Trophoblast cell (in vitro differentiated cells and primary cell): ENCODE data around the gene FBXO17.
A peak's percentile ranks its signal among the peaks of the same experiment; 100 is the strongest.
"Not testable (repeated sequence)": the region's sequence is repeated elsewhere in the genome, so short reads cannot be mapped to it uniquely, and the experiment has no call there.

Experiments used
- DNase-seq, 2 donors: peaks; one replicate each; pipeline ENCODE4 v3.0.0-alpha.2; 2016
- H2AFZ ChIP-seq: 2 replicates; pipeline ENCODE4 v1.6.1; 2013; ENCODE audit warnings: low read length, moderate library complexity, mild to moderate bottlenecking; ENCODE audit not compliant: insufficient read depth, poor library complexity
- H2AK5ac ChIP-seq: 2 replicates; pipeline ENCODE4 v1.6.1; 2013; ENCODE audit warnings: mild to moderate bottlenecking, low read length
- H2BK120ac ChIP-seq: 2 replicates; pipeline ENCODE4 v1.6.1; 2013; ENCODE audit warnings: low read length, mild to moderate bottlenecking, moderate library complexity; ENCODE audit not compliant: insufficient read depth, poor library complexity
- H2BK12ac ChIP-seq: 2 replicates; pipeline ENCODE4 v1.6.1; 2013; ENCODE audit warnings: mild to moderate bottlenecking, low read length, moderate library complexity
- H2BK5ac ChIP-seq: 2 replicates; pipeline ENCODE4 v1.6.1; 2013; ENCODE audit warnings: low read length, low read depth, moderate library complexity, mild to moderate bottlenecking; ENCODE audit not compliant: poor library complexity
- H3K14ac ChIP-seq: 2 replicates; pipeline ENCODE4 v1.6.1; 2013; ENCODE audit warnings: mild to moderate bottlenecking, low read length
- H3K18ac ChIP-seq: 2 replicates; pipeline ENCODE4 v1.6.1; 2013; ENCODE audit warnings: mild to moderate bottlenecking, low read length
- H3K23ac ChIP-seq: 2 replicates; pipeline ENCODE4 v1.6.1; 2013; ENCODE audit warnings: low read length
- H3K27ac ChIP-seq: 2 replicates; pipeline ENCODE4 v1.5.1; 2013; ENCODE audit warnings: low read depth, mild to moderate bottlenecking, inconsistent platforms, low read length, moderate library complexity
- H3K27me3 ChIP-seq: 2 replicates; pipeline ENCODE4 v1.6.1; 2013; ENCODE audit warnings: inconsistent platforms, mild to moderate bottlenecking, low read length, moderate library complexity; ENCODE audit not compliant: insufficient read depth
- H3K36me3 ChIP-seq, 2 experiments: 1 replicate in 1 of 2; 2 replicates in 1 of 2; pipeline ENCODE4 v1.6.1; 2013; ENCODE audit warnings: low read length in 2 of 2, mild to moderate bottlenecking in 2 of 2, moderate library complexity in 1 of 2; ENCODE audit not compliant: insufficient read depth in 2 of 2, control insufficient read depth in 1 of 2
- H3K4ac ChIP-seq: 2 replicates; pipeline ENCODE4 v1.6.1; 2013; ENCODE audit warnings: low read depth, mild to moderate bottlenecking, low read length, moderate library complexity
- H3K4me1 ChIP-seq, 2 experiments: 1 replicate in 1 of 2; 2 replicates in 1 of 2; pipeline ENCODE4 v1.6.1; 2013; ENCODE audit warnings: low read length in 2 of 2, mild to moderate bottlenecking in 2 of 2, moderate library complexity in 1 of 2; ENCODE audit not compliant: insufficient read depth in 2 of 2, control insufficient read depth in 1 of 2
- H3K4me2 ChIP-seq: 2 replicates; pipeline ENCODE4 v1.6.1; 2013; ENCODE audit warnings: inconsistent platforms, mild to moderate bottlenecking, low read length, moderate library complexity
- H3K4me3 ChIP-seq: 2 replicates; pipeline ENCODE4 v1.5.1; 2013; ENCODE audit warnings: mild to moderate bottlenecking, low read depth, low read length, inconsistent platforms
- H3K79me1 ChIP-seq: one replicate; pipeline ENCODE4 v1.6.1; 2013; ENCODE audit warnings: low read length
- H3K79me2 ChIP-seq: 2 replicates; pipeline ENCODE4 v1.6.1; 2013; ENCODE audit warnings: low read length, mild to moderate bottlenecking; ENCODE audit not compliant: control insufficient read depth, insufficient read depth, poor library complexity
- H3K9ac ChIP-seq: 2 replicates; pipeline ENCODE4 v1.6.1; 2013; ENCODE audit warnings: mild to moderate bottlenecking, low read length
- H3K9me3 ChIP-seq: 2 replicates; pipeline ENCODE4 v1.6.1; 2013; ENCODE audit warnings: low read depth, mild to moderate bottlenecking, control low read depth, inconsistent platforms, low read length; ENCODE audit not compliant: insufficient read depth
- H4K12ac ChIP-seq: 2 replicates; pipeline ENCODE4 v1.6.1; 2013; ENCODE audit warnings: low read depth, mild to moderate bottlenecking, low read length, moderate library complexity
- H4K8ac ChIP-seq: 2 replicates; pipeline ENCODE4 v1.6.1; 2013; ENCODE audit warnings: low read depth, mild to moderate bottlenecking, low read length, moderate library complexity
- H4K91ac ChIP-seq: one replicate; pipeline ENCODE4 v1.6.1; 2013; ENCODE audit warnings: low read depth, mild to moderate bottlenecking, low read length, moderate library complexity
- WGBS: extraction: QIAGEN DNeasy Blood & Tissue Kit; methylation state at CpG from one replicate; pipeline ENCODE4 v1.1.7; 2013; ENCODE audit warnings: missing lambda C conversion rate; ENCODE audit not compliant: insufficient read length, insufficient coverage; ENCODE audit errors: extremely low coverage; 5-methylcytosine and 5-hydroxymethylcytosine counted together

The FBXO17 gene

DNA sequence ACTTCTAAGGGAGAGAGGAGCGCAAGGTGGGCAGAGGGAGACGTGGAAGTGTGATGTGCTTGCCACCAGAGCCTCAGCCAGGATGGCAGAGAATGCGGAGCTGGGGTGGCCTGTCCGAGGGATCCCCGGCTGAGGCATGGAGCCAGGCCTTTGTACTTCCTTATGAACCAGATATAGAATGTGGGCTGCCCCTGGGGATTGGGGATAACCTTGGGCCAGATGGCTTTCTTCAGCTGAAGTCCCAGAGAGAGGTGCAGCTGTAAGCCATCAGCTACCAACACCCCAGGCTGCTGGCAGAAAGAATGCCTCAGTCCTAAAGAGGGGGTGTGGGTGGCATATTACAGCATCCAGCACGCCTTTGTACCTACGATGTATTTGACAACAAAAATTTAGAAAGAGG lies 25.5 kb upstream of the FBXO17 start:
- H4K12ac ChIP-seq: no peak overlapping the region

DNA sequence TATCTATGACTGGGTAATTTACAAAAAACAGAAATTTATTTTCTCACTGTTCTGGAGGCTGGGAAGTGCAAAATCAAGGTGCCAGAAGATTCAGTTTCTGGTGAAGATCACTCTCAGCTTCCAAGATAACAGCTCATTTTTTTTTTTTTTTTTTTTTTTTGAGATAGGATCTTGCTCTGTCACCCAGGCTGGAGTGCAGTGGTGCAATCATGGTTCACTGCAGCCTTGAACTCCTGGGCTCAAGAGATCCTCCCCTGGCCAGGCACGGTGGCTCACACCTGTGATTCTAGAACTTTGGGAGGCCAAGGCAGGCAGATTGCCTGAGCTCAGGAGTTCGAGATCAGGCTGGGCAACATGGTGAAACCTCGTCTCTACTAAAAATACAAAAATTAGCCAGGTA lies 22.0 kb upstream of the FBXO17 start:
- not testable (repeated sequence) for H3K4me1 ChIP-seq, H3K79me1 ChIP-seq

More for the DNA sequence above, 25.5 kb upstream of the FBXO17 start:
- Histone ChIP-seq H3K4me3 (no peak overlapping the region), H3K27me3 (no peaks in the 10 kb centered on the region), H2AK5ac (no peak overlapping the region), H3K79me2 (no peaks in the 10 kb centered on the region), H2AFZ (no peak overlapping the region), H4K8ac (no peak overlapping the region), H3K9me3 (no peaks in the 10 kb centered on the region), H3K23ac (no peak overlapping the region), H3K4ac (no peak overlapping the region), H3K18ac (no peak overlapping the region), H3K4me2 (no peak overlapping the region), H3K9ac (no peak overlapping the region), H2BK120ac (no peak overlapping the region), H2BK12ac (no peak overlapping the region), H3K79me1 (no peaks in the 10 kb centered on the region), H3K4me1 (no peaks in the 10 kb centered on the region), H4K91ac (no peak overlapping the region), H3K36me3 (no peaks in the 10 kb centered on the region), H3K14ac (no peak overlapping the region), H3K27ac (no peak overlapping the region), H2BK5ac (no peak overlapping the region)
- DNase-seq: no peak
- no CpG with 5 or more reads among the region's 7 CpGs for WGBS

DNA sequence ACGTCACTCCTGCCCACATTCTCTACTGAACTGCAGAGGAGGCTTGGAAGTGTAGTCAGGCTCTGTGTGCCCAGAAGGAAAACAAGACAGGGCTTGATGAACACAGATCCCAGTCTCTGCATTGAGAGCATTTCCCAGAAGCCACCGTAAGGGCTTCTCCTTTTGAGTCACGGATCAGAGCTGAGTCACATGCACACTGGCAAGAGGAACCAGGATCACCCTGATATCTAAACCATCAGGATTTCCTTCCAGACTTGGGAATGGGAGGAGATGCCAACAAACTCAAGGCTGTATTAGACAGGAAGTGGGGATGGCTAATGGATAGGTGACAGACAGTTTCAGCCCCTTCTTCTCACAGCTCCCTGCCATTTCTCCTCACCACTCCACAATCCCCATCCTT lies 17.7 kb upstream of the FBXO17 start:
- H3K9ac ChIP-seq: no peak overlapping the region
- WGBS: no CpG with 5 or more reads among the region's 3 CpGs

More for the DNA sequence above, 22.0 kb upstream of the FBXO17 start:
- not testable (repeated sequence) for H2AK5ac ChIP-seq, H3K9ac ChIP-seq, H4K8ac ChIP-seq, H2AFZ ChIP-seq, H3K4me2 ChIP-seq, H3K27ac ChIP-seq, H3K14ac ChIP-seq, H3K23ac ChIP-seq, H3K9me3 ChIP-seq, H3K79me2 ChIP-seq, H2BK5ac ChIP-seq, H2BK120ac ChIP-seq, H4K12ac ChIP-seq, H3K36me3 ChIP-seq, H2BK12ac ChIP-seq, H3K18ac ChIP-seq, DNase-seq, H3K27me3 ChIP-seq, H3K4me3 ChIP-seq, H4K91ac ChIP-seq, H3K4ac ChIP-seq
- no CpG with 5 or more reads among the region's 3 CpGs for WGBS

DNA sequence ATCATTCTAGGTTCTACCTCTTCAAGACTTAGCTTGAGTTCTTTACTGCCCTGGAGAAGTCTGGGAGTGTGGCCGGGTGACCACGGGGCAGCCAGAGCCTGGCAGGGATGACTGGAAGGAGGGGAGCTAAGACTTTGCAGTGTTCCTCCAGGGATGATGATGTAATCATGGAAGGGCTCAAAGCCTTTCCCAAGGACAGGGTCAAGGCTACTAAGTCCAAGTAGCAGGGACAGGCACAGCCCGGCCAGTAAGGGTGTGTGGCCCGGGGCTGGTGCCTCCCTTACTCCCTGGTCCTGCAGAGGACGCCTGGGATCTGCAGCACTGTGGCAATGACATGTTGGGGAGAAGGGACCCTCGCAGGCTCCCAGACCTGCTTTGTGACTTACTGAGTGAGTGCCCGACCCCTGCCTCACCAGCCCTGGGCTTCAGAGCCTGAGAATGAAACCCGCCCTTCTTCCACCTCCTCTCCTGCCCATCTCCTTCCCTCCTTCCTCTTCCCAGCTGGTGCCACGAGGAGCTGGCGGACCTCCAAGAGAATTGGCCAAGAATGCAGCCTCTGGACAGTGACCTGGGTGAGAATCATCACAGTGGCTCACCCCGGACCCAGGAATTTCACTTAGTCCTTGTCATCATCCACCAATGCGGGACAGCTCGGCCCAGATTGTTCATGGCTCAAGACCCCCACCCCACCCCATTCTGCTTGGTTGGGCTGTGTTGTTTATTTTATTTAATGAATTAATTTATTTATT lies 15.6 kb upstream of the FBXO17 start:
- Histone ChIP-seq H2BK5ac (no peak overlapping the region), H3K23ac (no peak overlapping the region), H3K9ac (no peak overlapping the region), H3K27me3 (no peaks in the 10 kb centered on the region), H2AK5ac (no peak overlapping the region), H4K12ac (no peak overlapping the region), H2AFZ (no peak overlapping the region), H3K79me1 (no peaks in the 10 kb centered on the region), H3K4ac (no peak overlapping the region), H3K9me3 (no peaks in the 10 kb centered on the region), H3K4me3 (no peak overlapping the region), H3K14ac (no peak overlapping the region), H3K79me2 (no peaks in the 10 kb centered on the region), H2BK12ac (no peak overlapping the region), H4K8ac (no peak overlapping the region), H2BK120ac (no peak overlapping the region), H3K4me1 (peaks cover 3% of the 10 kb centered on the region in 2 experiments), H3K27ac (no peak overlapping the region), H3K18ac (no peak overlapping the region), H3K36me3 (no peaks in the 10 kb centered on the region), H3K4me2 (no peak overlapping the region), H4K91ac (no peak overlapping the region)
- DNase-seq: no peak
- WGBS: no CpG with 5 or more reads among the region's 13 CpGs

More for the DNA sequence above, 17.7 kb upstream of the FBXO17 start:
- Histone ChIP-seq H3K79me2 (no peaks in the 10 kb centered on the region), H3K36me3 (no peaks in the 10 kb centered on the region), H4K91ac (no peak overlapping the region), H4K12ac (no peak overlapping the region), H3K9me3 (no peaks in the 10 kb centered on the region), H3K14ac (no peak overlapping the region), H2BK120ac (no peak overlapping the region), H3K4me2 (no peak overlapping the region), H3K4ac (no peak overlapping the region), H2BK5ac (no peak overlapping the region), H3K4me1 (peaks cover 3% of the 10 kb centered on the region in 2 experiments), H2AFZ (no peak overlapping the region), H3K27ac (no peak overlapping the region), H3K79me1 (no peaks in the 10 kb centered on the region), H2BK12ac (no peak overlapping the region), H4K8ac (no peak overlapping the region), H3K18ac (no peak overlapping the region), H3K4me3 (no peak overlapping the region), H2AK5ac (no peak overlapping the region), H3K27me3 (no peaks in the 10 kb centered on the region), H3K23ac (no peak overlapping the region)
- peak in 1 of 2 donors; percentile 19 for DNase-seq
